Mesodermal cell (in vitro differentiated cells): ENCODE results near the gene TRNT1.

Source experiments
- H3K27ac ChIP-seq: 2 replicates; pipeline ENCODE4 v1.7.0; 2013; ENCODE audit warnings: mild to moderate bottlenecking, low read depth, low read length, moderate library complexity; ENCODE audit not compliant: severe bottlenecking
- H3K36me3 ChIP-seq: 2 replicates; pipeline ENCODE4 v1.7.1; 2013; ENCODE audit warnings: mild to moderate bottlenecking, low read length, moderate library complexity; ENCODE audit not compliant: control insufficient read depth, insufficient read depth
- H3K4me1 ChIP-seq: one replicate; pipeline ENCODE4 v1.7.1; 2013; ENCODE audit warnings: mild to moderate bottlenecking, low read length; ENCODE audit not compliant: insufficient read depth, control insufficient read depth, poor library complexity, severe bottlenecking
- H3K4me3 ChIP-seq: 2 replicates; pipeline ENCODE4 v1.7.0; 2013; ENCODE audit warnings: low read length, control low read depth, mild to moderate bottlenecking; ENCODE audit not compliant: insufficient read depth, poor library complexity, severe bottlenecking; ENCODE audit errors: extremely low read depth
- H3K9me3 ChIP-seq: 2 replicates; pipeline ENCODE4 v1.7.1; 2013; ENCODE audit warnings: mild to moderate bottlenecking, low read length, moderate library complexity; ENCODE audit not compliant: control insufficient read depth
- WGBS, 2 experiments: methylation state at CpG; one replicate each; pipeline ENCODE4 v1.1.5; 2013; ENCODE audit warnings: missing lambda C conversion rate in 2 of 2; ENCODE audit not compliant: insufficient coverage in 2 of 2; 5-methylcytosine and 5-hydroxymethylcytosine counted together

The TRNT1 gene

GRCh38 chr3:3097958-3098357 lies 28.8 kb upstream of the TRNT1 start:
- H3K9me3 ChIP-seq = no peaks in the 10 kb centered on the region
- WGBS, 2 experiments = 79 to 85% methylated on average over 3 of the region's 4 CpGs
- H3K4me3 ChIP-seq = no peak overlapping the region
- H3K36me3 ChIP-seq = no peaks in the 10 kb centered on the region
- H3K27ac ChIP-seq = no peak overlapping the region
- peaks cover 4% of the 10 kb centered on the region for H3K4me1 ChIP-seq

GRCh38 chr3:3101660-3102458 lies 24.9 kb upstream of the TRNT1 start:
- peaks cover 2% of the 10 kb centered on the region for H3K4me1 ChIP-seq
- no peak overlapping the region for H3K4me3 ChIP-seq
- 90 to 93% methylated on average over 3 of the region's 6 CpGs for WGBS, 2 experiments
- H3K36me3 ChIP-seq = no peaks in the 10 kb centered on the region
- no peak overlapping the region for H3K27ac ChIP-seq
- H3K9me3 ChIP-seq = no peaks in the 10 kb centered on the region

- Histone ChIP-seq H3K36me3 (no peaks in the 10 kb centered on the region), H3K4me1 (no peaks in the 10 kb centered on the region), H3K4me3 (no peak overlapping the region), H3K27ac (no peak overlapping the region), H3K9me3 (no peaks in the 10 kb centered on the region)
- WGBS, 2 experiments = 78 to 93% methylated on average over 1 to 6 of the region's 6 CpGs
These were observed 24.0 kb upstream of the TRNT1 start for GRCh38 chr3:3102751-3103150.

- peaks cover 8% of the 10 kb centered on the region for H3K4me1 ChIP-seq
- H3K27ac ChIP-seq = no peak overlapping the region
- no peak overlapping the region for H3K4me3 ChIP-seq
- WGBS, 2 experiments = 63 to 100% methylated on average over 1 of the region's 3 CpGs
- H3K9me3 ChIP-seq = no peaks in the 10 kb centered on the region
- H3K36me3 ChIP-seq = no peaks in the 10 kb centered on the region
These were observed 21.5 kb upstream of the TRNT1 start for GRCh38 chr3:3105246-3105645.

GRCh38 chr3:3105815-3106214 lies 20.9 kb upstream of the TRNT1 start:
- Histone ChIP-seq H3K4me1 (peaks cover 14% of the 10 kb centered on the region), H3K36me3 (no peaks in the 10 kb centered on the region), H3K9me3 (no peaks in the 10 kb centered on the region), H3K27ac (no peak overlapping the region), H3K4me3 (no peak overlapping the region)
- WGBS, 2 experiments = 43 to 74% methylated on average over 1 to 3 of the region's 4 CpGs

- H3K4me1 ChIP-seq = peaks cover 14% of the 10 kb centered on the region
- no peak overlapping the region for H3K27ac ChIP-seq
- WGBS, 2 experiments = no CpG with 5 or more reads among the region's 3 CpGs
- H3K36me3 ChIP-seq = no peaks in the 10 kb centered on the region
- no peak overlapping the region for H3K4me3 ChIP-seq
- no peaks in the 10 kb centered on the region for H3K9me3 ChIP-seq
These were observed 19.6 kb upstream of the TRNT1 start for GRCh38 chr3:3107181-3107580.

- 80 to 81% methylated on average over 1 to 3 of the region's 3 CpGs for WGBS, 2 experiments
- H3K4me1 ChIP-seq = peaks cover 14% of the 10 kb centered on the region
- H3K36me3 ChIP-seq = no peaks in the 10 kb centered on the region
- no peaks in the 10 kb centered on the region for H3K9me3 ChIP-seq
- H3K4me3 ChIP-seq = no peak overlapping the region
- H3K27ac ChIP-seq = no peak overlapping the region
These were observed 18.9 kb upstream of the TRNT1 start for GRCh38 chr3:3107858-3108257.

GRCh38 chr3:3109407-3110298 lies 17.1 kb upstream of the TRNT1 start:
- H3K36me3 ChIP-seq = no peaks in the 10 kb centered on the region
- H3K9me3 ChIP-seq = no peaks in the 10 kb centered on the region
- H3K27ac ChIP-seq = peak overlapping the region; percentile 91
- peaks cover 14% of the 10 kb centered on the region for H3K4me1 ChIP-seq
- 77 to 89% methylated on average over 9 of the region's 11 CpGs for WGBS, 2 experiments
- H3K4me3 ChIP-seq = no peak overlapping the region

- Histone ChIP-seq H3K4me3 (no peak within 1 kb of the TSS), H3K9me3 (no peaks in the 10 kb centered on the region), H3K36me3 (no peaks in the 10 kb centered on the region), H3K27ac (peak within 1 kb of the TSS; percentile 91), H3K4me1 (peaks cover 14% of the 10 kb centered on the region)
- WGBS, 2 experiments = 58 to 75% methylated on average over 2 of the region's 4 CpGs
These were observed 16.5 kb upstream of the TRNT1 start, which contains the start of gene IL5RA for GRCh38 chr3:3110299-3110630. IL5RA (minus strand) TSS chr3:3110374; CDS start chr3:3104984, 5,390 bp downstream.

GRCh38 chr3:3110749-3111361 lies 15.9 kb upstream of the TRNT1 start:
- Histone ChIP-seq H3K36me3 (no peaks in the 10 kb centered on the region), H3K27ac (peak overlapping the region; percentile 91), H3K4me3 (no peak overlapping the region), H3K4me1 (peaks cover 14% of the 10 kb centered on the region), H3K9me3 (no peaks in the 10 kb centered on the region)
- 91 to 97% methylated on average over 4 to 6 of the region's 7 CpGs for WGBS, 2 experiments
